Fibroblast of pulmonary artery (primary cell): Measurements from ENCODE around the gene SMIM5.

Experiments used
- DNase-seq: peaks from one replicate; pipeline ENCODE4 v3.0.0-alpha.2; 2010; ENCODE audit warnings: low read depth
- H3K4me3 ChIP-seq: replicated peaks from 2 replicates; pipeline ENCODE4 v1.5.1; 2011; ENCODE audit warnings: low read depth, mild to moderate bottlenecking, control low read depth, low read length, moderate library complexity
- TF ChIP-seq, protein P1 (sequence below): IDR thresholded peaks from 2 replicates; pipeline ENCODE4 v1.5.1; 2011; ENCODE audit warnings: mild to moderate bottlenecking, control low read depth, low read length, inconsistent platforms; ENCODE audit errors: missing control alignments

The SMIM5 gene, protein sequence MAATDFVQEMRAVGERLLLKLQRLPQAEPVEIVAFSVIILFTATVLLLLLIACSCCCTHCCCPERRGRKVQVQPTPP

DNA sequence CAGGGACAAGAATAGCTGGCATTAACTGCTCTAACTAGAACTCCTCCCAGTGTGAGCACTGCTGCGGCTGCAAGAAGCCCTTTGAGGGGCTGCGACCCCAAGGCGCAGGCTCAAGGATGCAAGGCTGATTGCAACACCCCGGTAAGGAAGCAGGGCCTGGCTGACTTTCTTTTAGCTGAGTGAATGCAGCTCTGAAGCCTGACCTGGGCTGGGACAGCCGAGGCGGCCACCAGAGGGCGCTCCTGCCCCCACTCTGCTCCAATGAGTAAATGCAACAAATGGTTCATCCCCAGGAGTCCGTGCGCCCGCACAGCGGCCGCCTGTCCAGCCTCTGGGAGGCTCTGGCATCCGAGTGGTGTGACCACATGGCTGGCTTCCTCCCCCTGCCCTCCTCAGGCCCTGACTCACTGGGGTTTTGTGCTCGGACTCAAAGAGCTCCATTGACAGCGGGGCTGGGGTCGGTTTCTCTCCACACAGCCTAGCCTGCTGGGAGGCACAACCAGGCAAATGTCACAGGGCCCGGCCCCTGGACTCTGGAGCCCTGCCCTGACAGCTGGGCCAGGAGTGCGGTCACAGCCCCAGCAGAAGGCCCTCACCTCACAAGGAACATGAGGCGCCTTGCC is at the start of gene SMIM5:
TSS of gene SMIM5 (plus strand) at position 572 of the 623 bp plus-strand sequence. CDS start 6,768 bp downstream, outside the sequence.
- no peak within 1 kb of the TSS for H3K4me3 ChIP-seq
- TF ChIP-seq, protein P1, sequence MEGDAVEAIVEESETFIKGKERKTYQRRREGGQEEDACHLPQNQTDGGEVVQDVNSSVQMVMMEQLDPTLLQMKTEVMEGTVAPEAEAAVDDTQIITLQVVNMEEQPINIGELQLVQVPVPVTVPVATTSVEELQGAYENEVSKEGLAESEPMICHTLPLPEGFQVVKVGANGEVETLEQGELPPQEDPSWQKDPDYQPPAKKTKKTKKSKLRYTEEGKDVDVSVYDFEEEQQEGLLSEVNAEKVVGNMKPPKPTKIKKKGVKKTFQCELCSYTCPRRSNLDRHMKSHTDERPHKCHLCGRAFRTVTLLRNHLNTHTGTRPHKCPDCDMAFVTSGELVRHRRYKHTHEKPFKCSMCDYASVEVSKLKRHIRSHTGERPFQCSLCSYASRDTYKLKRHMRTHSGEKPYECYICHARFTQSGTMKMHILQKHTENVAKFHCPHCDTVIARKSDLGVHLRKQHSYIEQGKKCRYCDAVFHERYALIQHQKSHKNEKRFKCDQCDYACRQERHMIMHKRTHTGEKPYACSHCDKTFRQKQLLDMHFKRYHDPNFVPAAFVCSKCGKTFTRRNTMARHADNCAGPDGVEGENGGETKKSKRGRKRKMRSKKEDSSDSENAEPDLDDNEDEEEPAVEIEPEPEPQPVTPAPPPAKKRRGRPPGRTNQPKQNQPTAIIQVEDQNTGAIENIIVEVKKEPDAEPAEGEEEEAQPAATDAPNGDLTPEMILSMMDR, result peak; percentile 90
- peak; percentile 85 for DNase-seq

DNA sequence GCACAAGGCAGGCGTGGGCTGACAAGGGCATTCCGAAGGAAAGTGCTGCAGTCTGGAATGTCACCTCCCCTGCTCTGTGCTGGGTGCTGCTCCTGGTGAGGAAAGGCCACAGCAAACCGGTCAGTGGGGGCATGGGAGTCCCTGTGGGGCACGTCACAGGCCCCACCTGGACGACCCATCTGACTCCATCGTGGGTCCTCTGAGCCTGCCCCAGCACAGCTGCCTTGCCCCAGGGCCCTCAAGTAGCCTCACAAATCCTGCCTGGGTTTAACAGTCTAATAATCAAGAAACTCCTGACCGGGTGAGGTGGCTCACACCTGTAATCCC is 48.4 kb upstream of the SMIM5 start:
- H3K4me3 ChIP-seq, result no peak overlapping the region
- DNase-seq, result no peak
- TF ChIP-seq, protein P1, result no peak

DNA sequence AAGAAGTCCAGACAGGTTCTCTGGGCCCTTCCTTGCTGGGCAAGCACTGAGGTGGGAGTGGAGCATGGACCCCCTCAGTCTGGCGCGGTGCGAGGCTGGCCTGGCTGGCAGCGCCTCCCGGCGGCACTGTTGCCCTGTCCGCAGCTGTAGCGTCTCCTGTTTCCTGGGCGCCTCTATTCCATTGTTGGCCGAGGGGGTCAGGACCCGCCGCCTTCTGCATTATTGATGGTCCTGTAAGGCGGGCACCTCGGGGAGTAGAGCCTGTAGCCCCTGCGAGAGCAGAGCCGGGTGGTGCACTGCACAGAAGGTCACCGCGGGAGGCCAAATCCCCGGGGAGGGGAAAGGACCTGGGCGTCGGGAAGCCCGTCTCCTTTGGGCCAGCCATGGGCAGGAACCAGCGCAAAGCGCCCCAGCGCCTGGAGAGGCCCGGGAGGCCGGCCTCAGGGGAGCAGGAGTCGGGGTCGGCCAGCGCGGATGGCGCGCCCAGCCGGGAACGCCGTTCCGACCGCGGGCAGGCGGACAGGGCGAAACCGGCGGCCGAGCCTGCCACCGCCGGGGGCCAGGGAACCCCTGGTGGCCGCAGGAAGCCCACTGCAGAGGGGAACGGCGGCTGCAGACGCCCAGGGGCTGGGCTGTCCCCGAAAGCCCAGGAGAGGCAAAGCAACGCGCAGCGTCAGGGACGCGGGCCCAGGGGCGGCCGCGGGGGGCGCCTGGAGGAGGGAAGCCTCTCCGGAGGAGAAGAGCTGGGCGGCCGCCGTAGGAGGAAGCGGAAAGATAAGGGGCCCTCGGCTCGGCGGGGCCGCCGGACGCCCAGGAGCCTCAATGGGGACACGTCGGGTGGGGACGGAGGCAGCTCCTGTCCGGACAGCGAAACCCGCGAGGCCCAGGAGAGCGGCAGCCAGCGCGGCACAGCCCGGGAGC is 45.3 kb upstream of the SMIM5 start, which contains the start of gene MYO15B:
TSS of gene MYO15B (plus strand) at position 126 of the 921 bp plus-strand sequence. CDS start at position 384, 258 bp downstream.
- peak within 1 kb of the TSS; percentile 21 for H3K4me3 ChIP-seq
- TF ChIP-seq, protein P1, result no peak
- DNase-seq, result no peak

DNA sequence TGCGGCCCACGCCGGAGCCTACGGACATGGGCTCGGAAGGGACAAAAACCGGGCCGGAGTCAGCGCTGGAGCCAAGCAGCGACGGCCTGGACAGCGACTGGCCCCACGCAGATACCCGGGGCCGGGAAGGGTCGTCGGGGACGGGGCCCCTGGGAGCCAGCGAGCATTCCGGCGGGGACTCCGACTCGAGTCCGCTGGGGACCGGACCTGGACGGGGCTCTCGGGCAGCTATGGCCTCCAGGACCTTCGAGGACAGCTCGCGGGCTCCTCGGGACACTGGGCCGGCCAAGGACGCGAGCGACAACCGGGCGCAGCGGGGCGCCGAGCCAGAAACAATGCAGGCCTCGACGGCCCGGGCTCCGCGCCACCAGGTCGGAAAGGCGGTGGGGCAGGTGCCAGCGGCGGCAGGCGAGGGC is 44.6 kb upstream of the SMIM5 start:
- no peak for DNase-seq
- TF ChIP-seq, protein P1, result no peak
- H3K4me3 ChIP-seq, result peak overlapping the region; percentile 21

DNA sequence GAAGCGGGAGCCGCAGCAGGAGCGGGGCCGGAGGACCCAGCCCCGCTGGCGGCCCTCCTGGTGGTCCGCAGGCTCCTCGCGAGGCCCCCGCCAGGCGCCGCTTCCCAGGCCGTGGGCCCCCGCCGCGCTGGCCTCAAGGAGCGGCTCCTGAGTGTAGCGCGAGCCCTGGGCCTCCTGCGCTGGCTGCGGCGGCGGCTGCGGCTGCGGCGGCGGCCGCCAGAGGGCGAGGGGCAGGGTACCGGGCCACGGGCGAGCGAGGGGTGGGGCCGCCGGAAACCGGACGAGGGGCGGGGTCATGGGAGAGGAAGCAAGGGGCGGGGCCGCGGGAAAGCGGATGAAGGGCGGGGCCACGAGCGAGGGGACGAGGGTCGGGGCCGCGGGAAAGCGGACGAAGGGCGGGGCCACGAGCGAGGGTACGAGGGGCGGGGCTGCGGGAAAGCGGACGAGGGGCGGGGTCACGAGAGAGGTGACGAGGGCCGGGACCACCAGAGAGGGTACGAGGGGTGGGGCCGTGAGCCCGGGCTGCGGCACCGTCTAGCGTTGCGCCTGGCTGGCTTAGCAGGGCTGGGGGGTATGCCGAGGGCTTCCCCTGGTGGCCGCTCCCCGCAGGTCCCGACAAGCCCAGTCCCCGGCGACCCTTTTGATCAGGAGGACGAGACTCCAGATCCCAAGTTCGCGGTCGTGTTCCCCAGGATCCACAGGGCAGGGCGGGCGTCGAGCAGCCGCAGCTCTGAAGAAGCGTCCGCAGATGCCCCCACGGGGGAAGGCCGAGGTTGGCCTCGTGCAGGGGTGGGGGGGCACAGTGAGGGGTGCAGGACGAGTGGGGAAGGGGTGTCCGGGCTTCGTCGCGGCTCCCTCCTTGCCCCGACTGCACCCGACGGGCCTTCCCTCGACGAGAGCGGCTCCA is 44.0 kb upstream of the SMIM5 start:
- H3K4me3 ChIP-seq, result peak overlapping the region; percentile 50
- TF ChIP-seq, protein P1, result peak; percentile 6
- peak; percentile 81 for DNase-seq

DNA sequence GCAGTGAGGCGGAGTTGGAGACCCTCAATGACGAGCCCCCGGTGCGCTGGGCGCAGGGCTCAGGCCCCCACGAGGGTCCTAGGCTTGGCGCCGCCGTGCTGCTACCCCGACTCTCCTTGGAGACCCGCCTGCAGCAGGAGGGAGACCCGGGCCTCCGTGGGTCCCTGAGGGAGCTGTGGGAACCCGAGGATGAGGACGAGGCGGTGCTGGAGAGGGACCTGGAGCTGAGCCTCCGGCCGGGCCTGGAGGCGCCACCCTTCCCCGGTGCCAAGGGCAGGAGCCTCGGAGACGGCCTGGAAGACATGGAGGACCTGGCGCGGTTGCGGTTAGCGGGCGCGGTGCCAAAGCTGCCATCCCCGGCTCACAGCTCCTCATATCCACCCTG is 43.3 kb upstream of the SMIM5 start:
- H3K4me3 ChIP-seq, result no peak overlapping the region
- TF ChIP-seq, protein P1, result no peak
- DNase-seq, result no peak
